AG09309 (cell line): Measurements from ENCODE around the gene FAM81A.

Experiments used
- DNase-seq: peaks from one replicate; pipeline ENCODE4 v3.0.0-alpha.2; 2010; ENCODE audit warnings: low read depth
- H3K4me3 ChIP-seq: 2 replicates; pipeline ENCODE4 v1.5.1; 2011; ENCODE audit warnings: mild to moderate bottlenecking, low read depth, low read length, moderate library complexity; ENCODE audit not compliant: control insufficient read depth
- TF ChIP-seq, protein P1 (sequence below): IDR thresholded peaks from 2 replicates; pipeline ENCODE4 v1.5.1; 2011; ENCODE audit warnings: mild to moderate bottlenecking, low read depth, low read length, inconsistent platforms; ENCODE audit not compliant: insufficient read depth, control insufficient read depth; ENCODE audit errors: missing control alignments

FAM81A gene

DNA sequence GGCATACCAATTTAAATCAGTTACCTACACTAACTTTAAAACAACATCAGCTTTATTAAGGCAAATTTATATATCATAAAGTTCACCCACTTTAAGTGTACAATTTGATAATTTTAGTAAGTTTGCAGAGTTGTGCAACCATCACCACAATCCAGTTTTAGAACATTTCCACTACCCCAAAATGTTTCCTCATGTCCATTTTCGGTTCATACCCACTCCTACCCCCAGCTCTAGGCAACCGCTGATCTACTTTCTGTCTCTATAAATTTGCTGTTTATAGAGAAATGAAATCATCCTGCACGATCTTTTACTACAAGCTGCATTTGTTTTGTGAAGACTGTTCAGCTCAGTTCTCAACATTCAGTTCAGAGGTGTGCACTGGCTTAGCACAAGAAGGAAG, 31.5 kb upstream of the FAM81A start:
- TF ChIP-seq, protein P1, sequence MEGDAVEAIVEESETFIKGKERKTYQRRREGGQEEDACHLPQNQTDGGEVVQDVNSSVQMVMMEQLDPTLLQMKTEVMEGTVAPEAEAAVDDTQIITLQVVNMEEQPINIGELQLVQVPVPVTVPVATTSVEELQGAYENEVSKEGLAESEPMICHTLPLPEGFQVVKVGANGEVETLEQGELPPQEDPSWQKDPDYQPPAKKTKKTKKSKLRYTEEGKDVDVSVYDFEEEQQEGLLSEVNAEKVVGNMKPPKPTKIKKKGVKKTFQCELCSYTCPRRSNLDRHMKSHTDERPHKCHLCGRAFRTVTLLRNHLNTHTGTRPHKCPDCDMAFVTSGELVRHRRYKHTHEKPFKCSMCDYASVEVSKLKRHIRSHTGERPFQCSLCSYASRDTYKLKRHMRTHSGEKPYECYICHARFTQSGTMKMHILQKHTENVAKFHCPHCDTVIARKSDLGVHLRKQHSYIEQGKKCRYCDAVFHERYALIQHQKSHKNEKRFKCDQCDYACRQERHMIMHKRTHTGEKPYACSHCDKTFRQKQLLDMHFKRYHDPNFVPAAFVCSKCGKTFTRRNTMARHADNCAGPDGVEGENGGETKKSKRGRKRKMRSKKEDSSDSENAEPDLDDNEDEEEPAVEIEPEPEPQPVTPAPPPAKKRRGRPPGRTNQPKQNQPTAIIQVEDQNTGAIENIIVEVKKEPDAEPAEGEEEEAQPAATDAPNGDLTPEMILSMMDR = no peak
- no peak overlapping the region for H3K4me3 ChIP-seq
- DNase-seq = no peak

DNA sequence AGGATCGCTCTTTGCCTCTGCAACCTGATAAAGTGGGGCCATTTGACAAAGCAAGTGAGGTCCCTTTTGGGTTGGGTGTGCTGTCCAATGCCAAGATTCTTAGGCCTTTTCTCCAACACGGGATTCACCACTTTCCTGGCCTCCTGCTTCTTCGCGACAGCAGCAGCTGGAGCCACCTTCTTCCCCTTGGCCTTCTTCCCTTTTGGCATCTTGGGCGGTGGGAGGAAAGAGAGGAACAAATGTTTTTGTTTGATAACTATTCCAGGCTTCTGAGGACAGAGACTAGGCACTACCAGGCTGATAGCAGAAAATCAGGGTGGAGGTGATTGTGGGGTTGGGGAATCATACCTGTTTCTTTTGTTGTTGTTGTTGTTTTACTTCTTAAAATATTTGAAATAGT, 30.0 kb upstream of the FAM81A start:
- no peak overlapping the region for H3K4me3 ChIP-seq
- TF ChIP-seq, protein P1 = no peak
- no peak for DNase-seq

DNA sequence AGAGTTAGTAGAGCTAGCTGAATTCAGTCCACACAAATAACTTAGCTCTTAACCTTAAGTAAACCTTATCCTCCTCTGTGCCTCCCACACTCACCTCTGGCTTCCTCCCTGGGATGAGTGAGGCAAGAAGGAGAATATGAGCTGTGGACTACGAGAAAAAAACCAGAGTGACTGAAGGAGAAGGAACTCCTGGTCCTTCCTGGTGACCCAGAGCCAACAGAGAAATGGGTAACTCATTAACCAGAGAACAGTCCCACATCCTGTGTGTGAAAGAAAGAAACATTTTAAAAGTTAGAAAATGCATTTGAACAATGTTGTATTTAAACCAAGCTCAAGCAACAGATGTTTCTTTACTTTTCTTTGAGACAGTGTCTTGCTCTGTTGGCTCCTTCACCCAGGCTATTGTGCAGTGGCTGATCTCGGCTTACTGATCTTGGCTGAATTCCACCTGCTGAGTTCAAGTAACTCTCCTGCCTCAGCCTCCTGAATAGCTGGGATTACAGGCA, 27.5 kb upstream of the FAM81A start:
- no peak overlapping the region for H3K4me3 ChIP-seq
- TF ChIP-seq, protein P1 = no peak
- no peak for DNase-seq

DNA sequence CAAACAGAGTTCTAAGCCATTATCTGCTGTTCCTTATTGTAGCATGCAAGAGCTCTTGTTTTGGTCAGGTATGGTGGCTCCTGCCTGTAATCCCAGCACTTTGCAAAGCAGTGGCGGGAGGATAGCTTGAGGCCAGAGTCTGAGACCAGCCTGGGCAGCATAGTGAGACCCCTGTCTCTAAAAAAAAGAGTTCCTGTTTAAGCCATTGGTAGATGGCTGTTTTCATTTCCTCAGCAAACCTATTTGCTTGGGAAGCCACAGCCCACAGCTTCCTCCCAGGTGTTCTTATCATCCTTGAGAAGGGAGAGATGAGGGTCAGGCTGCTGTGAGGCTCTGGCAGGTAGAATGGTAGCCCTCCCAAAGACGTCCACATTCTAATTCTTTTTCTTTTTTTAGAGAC, 24.4 kb upstream of the FAM81A start:
- H3K4me3 ChIP-seq = no peak overlapping the region
- DNase-seq = no peak
- TF ChIP-seq, protein P1 = no peak

- no peak for DNase-seq
- TF ChIP-seq, protein P1 = no peak
- no peak overlapping the region for H3K4me3 ChIP-seq
Observed at GRCh38 chr15:59416816-59417215, 21.2 kb upstream of the FAM81A start.

DNA sequence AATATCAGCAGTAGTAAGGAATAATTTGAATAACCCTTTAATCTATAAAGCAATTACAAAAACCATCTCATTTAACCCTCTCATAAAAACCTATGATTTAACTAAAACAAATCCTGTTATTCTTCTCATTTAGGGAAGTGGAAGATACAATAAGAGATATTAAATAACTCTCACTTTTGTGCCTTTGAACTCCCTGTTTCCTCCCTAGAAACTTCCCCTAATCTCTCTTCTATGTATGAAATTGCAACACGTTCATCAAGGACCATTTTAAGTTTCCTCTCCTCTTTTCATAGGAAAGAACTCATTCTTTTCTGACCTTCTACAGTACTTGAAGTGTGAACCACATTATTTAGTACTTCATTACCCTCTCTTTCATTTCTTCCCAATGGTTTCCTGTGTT, 18.8 kb upstream of the FAM81A start:
- DNase-seq = no peak
- no peak overlapping the region for H3K4me3 ChIP-seq
- TF ChIP-seq, protein P1 = no peak

GRCh38 chr15:59420108-59420507, 17.9 kb upstream of the FAM81A start:
- H3K4me3 ChIP-seq = no peak overlapping the region
- TF ChIP-seq, protein P1 = no peak
- no peak for DNase-seq
